Fibroblast of mammary gland (primary cell): ENCODE data around the gene BMPR1B.
A peak's percentile ranks its signal among the peaks of the same experiment; 100 is the strongest.

ENCODE experiments used
- DNase-seq: peaks from one replicate; pipeline ENCODE4 v3.0.0-alpha.2; 2010; ENCODE audit warnings: low read depth
- H3K4me3 ChIP-seq: 2 replicates; pipeline ENCODE4 v1.5.1; 2011; ENCODE audit warnings: low read depth, mild to moderate bottlenecking, low read length, moderate library complexity; ENCODE audit not compliant: control insufficient read depth
- TF ChIP-seq, protein P1 (sequence below): conservative IDR thresholded peaks from 2 replicates; pipeline ENCODE4 v1.5.1; 2011; ENCODE audit warnings: low read depth, low read length, inconsistent platforms; ENCODE audit not compliant: control insufficient read depth, insufficient read depth

Gene BMPR1B

GRCh38 chr4:94978904-94979303 is 221.1 kb downstream of the BMPR1B start:
- H3K4me3 ChIP-seq, result no peak overlapping the region
- DNase-seq, result peak; percentile 90
- TF ChIP-seq, protein P1, sequence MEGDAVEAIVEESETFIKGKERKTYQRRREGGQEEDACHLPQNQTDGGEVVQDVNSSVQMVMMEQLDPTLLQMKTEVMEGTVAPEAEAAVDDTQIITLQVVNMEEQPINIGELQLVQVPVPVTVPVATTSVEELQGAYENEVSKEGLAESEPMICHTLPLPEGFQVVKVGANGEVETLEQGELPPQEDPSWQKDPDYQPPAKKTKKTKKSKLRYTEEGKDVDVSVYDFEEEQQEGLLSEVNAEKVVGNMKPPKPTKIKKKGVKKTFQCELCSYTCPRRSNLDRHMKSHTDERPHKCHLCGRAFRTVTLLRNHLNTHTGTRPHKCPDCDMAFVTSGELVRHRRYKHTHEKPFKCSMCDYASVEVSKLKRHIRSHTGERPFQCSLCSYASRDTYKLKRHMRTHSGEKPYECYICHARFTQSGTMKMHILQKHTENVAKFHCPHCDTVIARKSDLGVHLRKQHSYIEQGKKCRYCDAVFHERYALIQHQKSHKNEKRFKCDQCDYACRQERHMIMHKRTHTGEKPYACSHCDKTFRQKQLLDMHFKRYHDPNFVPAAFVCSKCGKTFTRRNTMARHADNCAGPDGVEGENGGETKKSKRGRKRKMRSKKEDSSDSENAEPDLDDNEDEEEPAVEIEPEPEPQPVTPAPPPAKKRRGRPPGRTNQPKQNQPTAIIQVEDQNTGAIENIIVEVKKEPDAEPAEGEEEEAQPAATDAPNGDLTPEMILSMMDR, result no peak

GRCh38 chr4:94979621-94980020 is 221.9 kb downstream of the BMPR1B start:
- peak; percentile 31 for DNase-seq
- no peak overlapping the region for H3K4me3 ChIP-seq
- TF ChIP-seq, protein P1, result no peak

- H3K4me3 ChIP-seq, result no peak overlapping the region
- TF ChIP-seq, protein P1, result no peak
- DNase-seq, result peak; percentile 25
Observed at GRCh38 chr4:94995684-94996394, 238.1 kb downstream of the BMPR1B start.

DNA sequence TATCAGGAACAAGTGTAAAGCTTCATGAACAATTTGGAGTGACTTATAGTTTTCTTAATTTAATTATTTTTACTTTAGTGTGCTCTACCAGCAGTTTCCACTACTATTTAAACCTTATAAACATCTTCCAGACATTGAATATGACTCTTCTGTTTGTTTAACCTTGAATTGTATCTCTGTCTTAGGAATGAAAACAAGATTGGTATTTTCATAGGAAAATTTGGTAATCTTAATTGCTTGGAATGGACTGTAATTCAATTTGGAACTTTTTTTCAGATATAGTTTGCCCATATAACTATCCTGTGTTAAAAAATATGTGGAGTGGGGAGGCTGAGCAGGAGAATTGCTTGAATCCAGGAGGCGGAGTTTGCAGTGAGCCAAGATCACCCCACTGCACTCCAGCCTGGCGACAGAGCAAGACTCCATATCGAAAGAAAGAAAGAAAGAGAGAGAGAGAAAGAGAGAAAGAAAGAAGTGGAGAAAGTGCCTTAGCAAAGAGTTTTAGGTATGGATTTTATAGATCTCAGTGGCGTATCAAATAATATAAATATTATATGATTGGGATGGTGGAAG is 242.4 kb downstream of the BMPR1B start:
- no peak overlapping the region for H3K4me3 ChIP-seq
- DNase-seq, result no peak
- TF ChIP-seq, protein P1, result no peak

DNA sequence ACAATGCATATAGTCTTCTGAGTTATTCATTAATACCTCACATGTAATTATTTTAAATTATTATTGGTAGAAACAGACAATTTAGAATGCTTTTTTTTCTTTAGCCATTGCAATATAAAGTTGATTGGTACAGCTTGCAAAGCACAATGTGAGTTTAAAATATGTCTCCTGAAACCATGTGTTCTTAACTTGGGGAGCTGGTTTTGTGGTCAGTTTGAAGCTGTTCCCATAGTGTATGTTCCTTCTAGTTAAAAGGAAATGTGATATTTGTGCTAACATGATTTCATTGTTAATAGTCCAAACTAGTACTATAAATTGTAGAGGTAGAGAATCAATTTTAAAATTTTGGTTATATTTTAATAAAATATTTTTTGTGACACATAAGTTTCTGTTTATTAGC is 247.2 kb downstream of the BMPR1B start:
- TF ChIP-seq, protein P1, result no peak
- no peak for DNase-seq
- H3K4me3 ChIP-seq, result no peak overlapping the region

DNA sequence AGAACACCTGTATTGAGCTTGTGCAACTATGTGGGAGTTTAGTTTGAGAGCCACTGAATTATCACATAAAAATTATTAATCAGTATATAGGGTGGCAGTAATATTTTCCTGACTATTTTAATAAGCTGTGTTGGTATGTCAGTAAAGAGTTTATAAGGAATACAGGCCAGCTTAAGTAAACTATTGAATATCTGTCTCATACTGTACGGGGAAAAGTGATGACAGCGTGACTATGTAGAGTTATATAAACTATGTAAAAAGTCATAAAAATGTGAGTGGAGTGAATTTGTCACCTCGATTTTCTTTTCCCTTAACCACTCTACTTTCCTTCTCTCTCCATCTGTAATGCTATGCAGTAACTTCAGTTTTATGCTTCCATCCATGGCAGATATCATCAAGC is 250.2 kb downstream of the BMPR1B start:
- TF ChIP-seq, protein P1, result no peak
- H3K4me3 ChIP-seq, result no peak overlapping the region
- no peak for DNase-seq
